DMS114 treated with DMSO at 0.1 percent for 48 hours (cell line): ENCODE results near the gene KANK3.
"Not testable (repeated sequence)": the region's sequence is repeated elsewhere in the genome, so short reads cannot be mapped to it uniquely, and the experiment has no call there.

Source experiments
- DNase-seq: peaks from one replicate; lab custom pipeline; 2025; ENCODE audit not compliant: unreplicated experiment; lab: John Stamatoyannopoulos, UW

The KANK3 gene

GRCh38 chr19:8371011-8371804 lies 28.1 kb upstream of the KANK3 start:
- no peak for DNase-seq

- no peak for DNase-seq
Measured at GRCh38 chr19:8370176-8371010, 27.3 kb upstream of the KANK3 start.

GRCh38 chr19:8367327-8368001 lies 24.4 kb upstream of the KANK3 start:
- no peak for DNase-seq

GRCh38 chr19:8366961-8367326 lies 23.9 kb upstream of the KANK3 start:
- no peak for DNase-seq

DNA sequence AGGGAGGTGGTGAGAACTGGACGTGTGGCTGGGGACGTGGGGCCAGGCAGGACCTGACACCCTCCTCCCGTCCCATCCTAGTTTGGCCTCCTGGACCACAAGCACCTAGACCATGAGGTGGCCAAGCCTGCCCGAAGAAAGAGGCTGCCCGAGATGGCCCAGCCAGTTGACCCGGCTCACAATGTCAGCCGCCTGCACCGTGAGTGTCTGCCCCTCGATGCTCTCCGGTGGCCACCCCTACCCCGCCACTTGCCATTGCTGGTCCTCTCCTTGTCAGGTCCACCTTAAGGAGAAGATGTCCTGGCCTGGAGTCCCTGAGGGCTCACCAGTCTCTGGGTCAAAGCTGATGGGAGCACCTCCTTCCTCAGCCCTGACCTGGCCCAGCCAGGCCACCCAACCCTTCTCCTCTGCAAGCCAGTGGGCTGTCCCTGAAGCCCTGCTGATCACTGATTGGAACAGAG lies 23.1 kb upstream of the KANK3 start:
- no peak for DNase-seq

GRCh38 chr19:8363803-8364771 lies 21.0 kb upstream of the KANK3 start, which contains the start of gene ANGPTL4:
ANGPTL4 (plus strand) TSS chr19:8364155; CDS start chr19:8364322, 167 bp downstream.
- no peak for DNase-seq

- no peak for DNase-seq
Measured at GRCh38 chr19:8361921-8362793, 19.1 kb upstream of the KANK3 start.

DNA sequence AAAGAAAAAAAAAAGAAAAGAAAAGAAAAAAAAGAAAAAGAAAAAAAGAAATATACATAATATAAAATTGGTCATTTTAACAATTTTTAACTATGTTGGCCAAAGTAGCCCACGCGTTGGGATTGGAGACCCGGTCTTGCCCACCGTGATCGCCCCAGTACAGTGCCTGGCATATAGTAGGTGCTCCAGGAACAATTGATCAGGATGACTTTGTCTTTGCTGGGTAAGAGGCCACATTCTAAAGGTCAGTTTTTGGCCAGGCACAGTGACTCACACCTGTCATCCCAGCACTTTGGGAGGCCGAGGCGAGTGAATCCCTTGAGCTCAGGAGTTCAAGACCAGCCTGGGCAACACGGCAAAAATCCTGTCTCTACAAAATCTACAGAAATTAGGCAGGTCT lies 17.1 kb upstream of the KANK3 start:
- DNase-seq = no peak

GRCh38 chr19:8358948-8359347 lies 15.9 kb upstream of the KANK3 start:
- no peak for DNase-seq

GRCh38 chr19:8357007-8357521 lies 14.0 kb upstream of the KANK3 start:
- DNase-seq = no peak

- DNase-seq = no peak
Measured at GRCh38 chr19:8355631-8356402, 12.8 kb upstream of the KANK3 start.

DNA sequence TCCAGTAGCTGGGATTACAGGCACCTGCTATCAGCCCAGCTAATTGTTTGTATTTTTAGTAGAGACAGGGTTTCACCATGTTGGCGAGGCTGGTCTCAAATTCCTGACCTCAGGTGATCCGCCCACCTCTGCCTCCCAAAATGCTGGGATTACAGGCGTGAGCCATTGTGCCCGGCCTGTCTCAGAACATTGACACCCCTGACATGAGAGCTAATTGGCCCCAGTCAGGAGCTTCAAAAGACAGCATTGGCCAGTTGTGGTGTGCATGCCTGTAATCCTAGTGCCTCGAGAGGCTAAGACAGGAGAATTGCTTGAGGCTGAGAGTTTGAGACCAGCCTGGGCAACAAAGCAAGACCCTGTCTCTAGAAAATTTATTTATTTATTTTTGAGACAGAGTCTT lies 9.8 kb upstream of the KANK3 start:
- DNase-seq = not testable (repeated sequence)

DNA sequence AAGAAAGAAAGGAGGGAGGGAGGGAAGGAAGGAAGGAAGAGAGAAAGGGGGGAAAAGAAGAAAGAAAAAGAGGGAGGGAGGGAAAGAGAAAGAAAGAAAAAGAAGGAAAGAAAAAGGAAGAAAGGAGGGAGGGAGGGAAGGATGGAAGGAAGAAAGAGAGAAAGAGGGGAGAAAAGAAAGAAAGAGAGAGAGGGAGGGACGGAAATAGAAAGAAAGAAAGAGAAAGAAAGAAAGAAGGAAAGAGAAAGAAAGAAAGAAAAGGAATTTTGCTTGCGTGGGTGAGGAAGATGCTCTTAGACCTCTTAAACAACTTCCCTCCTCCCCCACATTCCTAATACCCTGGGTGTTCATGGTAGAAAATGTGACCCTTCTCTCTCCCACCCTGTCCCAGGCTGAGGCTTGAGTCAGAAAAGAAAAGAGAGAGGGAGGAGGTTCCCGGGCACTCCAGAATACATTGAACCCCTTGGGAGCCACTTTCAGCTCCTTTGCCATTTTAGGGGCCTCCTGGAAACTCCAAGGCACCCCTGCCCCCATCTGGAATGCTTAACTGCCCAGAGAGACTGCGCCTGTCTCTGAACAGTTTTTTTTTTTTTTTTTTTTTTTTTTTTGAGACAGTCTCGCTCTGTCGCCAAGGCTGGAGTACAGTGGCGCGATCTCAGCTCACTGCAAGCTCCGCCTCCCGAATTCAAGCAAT lies 9.2 kb upstream of the KANK3 start:
- DNase-seq = no peak

- DNase-seq = not testable (repeated sequence)
Measured at GRCh38 chr19:8349629-8350372, 6.7 kb upstream of the KANK3 start.

GRCh38 chr19:8343483-8343844 lies 402 bp upstream of the KANK3 start:
- no peak for DNase-seq

DNA sequence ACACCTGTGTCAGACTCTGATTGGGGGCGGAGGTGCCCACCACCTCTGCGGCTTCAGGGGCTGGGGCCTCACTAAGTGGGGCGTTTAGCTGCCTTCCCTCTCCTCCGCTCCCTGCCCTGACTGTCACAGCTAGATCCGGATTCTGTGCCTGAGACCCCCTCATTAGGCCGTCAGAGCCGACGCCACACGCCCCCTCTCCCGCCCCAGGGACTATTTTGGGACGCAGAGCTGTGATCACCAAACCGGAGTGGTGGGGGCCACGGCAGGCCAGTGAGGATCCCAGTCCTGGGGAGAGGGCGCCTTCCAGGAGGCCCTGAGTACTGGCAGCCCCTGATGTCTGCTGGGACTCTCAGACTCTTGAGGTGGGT lies 762 bp downstream of the KANK3 start:
- DNase-seq = no peak

GRCh38 chr19:8341504-8341903 lies 1.6 kb downstream of the KANK3 start:
- not testable (repeated sequence) for DNase-seq
